K562 (cell line): ENCODE results near the gene GNAI3.

Experiments
- ESRRA ChIP-seq: fragments of 450-650 bp; IDR thresholded peaks from 2 replicates; pipeline ENCODE4 v1.6.1; 2014; ENCODE audit warnings: low read depth, mild to moderate bottlenecking, moderate library complexity, borderline replicate concordance
- EZH2 ChIP-seq: IDR thresholded peaks from 2 replicates; pipeline ENCODE4 v1.6.1; 2012; ENCODE audit warnings: low read depth, mild to moderate bottlenecking, inconsistent platforms, low read length, borderline replicate concordance
- FOXP1 ChIP-seq: sonication (generic); formaldehyde crosslinking; IDR thresholded peaks from 2 replicates; pipeline ENCODE4 v1.8.0; 2022; ENCODE audit warnings: mild to moderate bottlenecking, missing genetic modification reagents
- KLF13 ChIP-seq: fragments of 450-650 bp; IDR thresholded peaks from 2 replicates; pipeline ENCODE4 v1.6.1; 2016; ENCODE audit warnings: missing genetic modification characterization, low read depth, mild to moderate bottlenecking, missing compliant biosample characterization, moderate library complexity, borderline replicate concordance
- PML ChIP-seq: IDR thresholded peaks from 2 replicates; pipeline ENCODE4 v1.6.1; 2012; ENCODE audit warnings: low read length, inconsistent platforms
- RNF2 ChIP-seq: sonication (generic); IDR thresholded peaks from 2 replicates; pipeline ENCODE4 v1.6.1; 2016
- ZNF24 ChIP-seq: fragments of 450-650 bp; IDR thresholded peaks from 2 replicates; pipeline ENCODE4 v1.6.1; 2016
- TF ChIP-seq, protein P1 (sequence below): sonication (generic); formaldehyde crosslinking; IDR thresholded peaks from 2 replicates; pipeline ENCODE4 v1.8.0; 2022; ENCODE audit warnings: mild to moderate bottlenecking, low read depth, missing genetic modification reagents
- TF ChIP-seq, protein P2 (sequence below), 3 experiments: IDR thresholded peaks in 2 of 3; conservative IDR thresholded peaks in 1 of 3; 2 replicates each; pipeline ENCODE4 v1.5.1; 2011 to 2012; ENCODE audit warnings: low read length in 3 of 3, mild to moderate bottlenecking in 3 of 3, control low read depth in 2 of 3, improper control_type of control experiment in 1 of 3, inconsistent platforms in 1 of 3, low read depth in 1 of 3, mixed read lengths in 1 of 3, moderate library complexity in 1 of 3; ENCODE audit not compliant: insufficient read depth in 2 of 3

DNA sequence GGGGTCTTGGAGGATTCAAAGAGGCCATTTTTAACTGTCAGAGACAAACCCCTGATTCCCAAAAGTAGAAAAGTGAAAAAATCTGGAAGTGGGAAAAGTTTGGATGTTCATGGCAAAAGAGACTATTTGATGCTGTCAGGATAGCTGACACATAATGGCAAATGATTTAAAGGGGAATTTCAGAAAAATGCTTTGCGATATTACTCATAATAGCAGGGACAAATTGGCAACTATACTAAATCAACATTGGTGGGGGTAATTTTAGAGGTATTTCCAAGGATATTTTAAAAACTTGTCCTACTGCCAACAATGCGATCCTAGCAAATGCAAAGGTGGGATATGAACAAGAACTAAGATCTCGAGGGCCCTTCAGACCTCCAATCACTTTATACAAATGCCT, 102.2 kb downstream of the GNAI3 start:
- TF ChIP-seq PML (no peak), RNF2 (no peak), KLF13 (tag) (no peak), ZNF24 (no peak), FOXP1 (CRISPR knock-in tag) (no peak), ESRRA (no peak), EZH2 (no peak)
- TF ChIP-seq, protein P1, sequence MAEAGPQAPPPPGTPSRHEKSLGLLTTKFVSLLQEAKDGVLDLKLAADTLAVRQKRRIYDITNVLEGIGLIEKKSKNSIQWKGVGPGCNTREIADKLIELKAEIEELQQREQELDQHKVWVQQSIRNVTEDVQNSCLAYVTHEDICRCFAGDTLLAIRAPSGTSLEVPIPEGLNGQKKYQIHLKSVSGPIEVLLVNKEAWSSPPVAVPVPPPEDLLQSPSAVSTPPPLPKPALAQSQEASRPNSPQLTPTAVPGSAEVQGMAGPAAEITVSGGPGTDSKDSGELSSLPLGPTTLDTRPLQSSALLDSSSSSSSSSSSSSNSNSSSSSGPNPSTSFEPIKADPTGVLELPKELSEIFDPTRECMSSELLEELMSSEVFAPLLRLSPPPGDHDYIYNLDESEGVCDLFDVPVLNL (CRISPR knock-in tag) = no peak
- TF ChIP-seq, protein P2, sequence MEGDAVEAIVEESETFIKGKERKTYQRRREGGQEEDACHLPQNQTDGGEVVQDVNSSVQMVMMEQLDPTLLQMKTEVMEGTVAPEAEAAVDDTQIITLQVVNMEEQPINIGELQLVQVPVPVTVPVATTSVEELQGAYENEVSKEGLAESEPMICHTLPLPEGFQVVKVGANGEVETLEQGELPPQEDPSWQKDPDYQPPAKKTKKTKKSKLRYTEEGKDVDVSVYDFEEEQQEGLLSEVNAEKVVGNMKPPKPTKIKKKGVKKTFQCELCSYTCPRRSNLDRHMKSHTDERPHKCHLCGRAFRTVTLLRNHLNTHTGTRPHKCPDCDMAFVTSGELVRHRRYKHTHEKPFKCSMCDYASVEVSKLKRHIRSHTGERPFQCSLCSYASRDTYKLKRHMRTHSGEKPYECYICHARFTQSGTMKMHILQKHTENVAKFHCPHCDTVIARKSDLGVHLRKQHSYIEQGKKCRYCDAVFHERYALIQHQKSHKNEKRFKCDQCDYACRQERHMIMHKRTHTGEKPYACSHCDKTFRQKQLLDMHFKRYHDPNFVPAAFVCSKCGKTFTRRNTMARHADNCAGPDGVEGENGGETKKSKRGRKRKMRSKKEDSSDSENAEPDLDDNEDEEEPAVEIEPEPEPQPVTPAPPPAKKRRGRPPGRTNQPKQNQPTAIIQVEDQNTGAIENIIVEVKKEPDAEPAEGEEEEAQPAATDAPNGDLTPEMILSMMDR (IDR thresholded peaks at IDR 0.05 in 2 of 3, conservative IDR thresholded peaks at IDR 0.05 in 1 of 3; ENCODE audit: insufficient read depth in 2 of 3, low read depth in 1 of 3, low read length in 3 of 3) = no peak
